DND-41 (cell line): Measurements from ENCODE around the gene MYLK2.

Experiments used
- CTCF ChIP-seq: IDR thresholded peaks from 2 replicates; pipeline ENCODE4 v1.5.1; 2012; ENCODE audit warnings: borderline replicate concordance, low read length, moderate library complexity, mild to moderate bottlenecking; ENCODE audit not compliant: poor library complexity, severe bottlenecking; ENCODE audit errors: extremely low read depth
- EZH2 ChIP-seq: IDR thresholded peaks from 3 replicates; pipeline ENCODE4 v1.6.1; 2012; ENCODE audit warnings: borderline replicate concordance, low read depth, mild to moderate bottlenecking, moderate library complexity, low read length, inconsistent platforms; ENCODE audit not compliant: severe bottlenecking

GRCh38 chr20:31808481-31808880, 10.7 kb upstream of the MYLK2 start:
- TF ChIP-seq CTCF (no peak), EZH2 (no peak)
